Immature natural killer cell (primary cell): ENCODE data around the gene ASCC2. TPM values are rescaled to one million over a fixed set of nuclear protein-coding genes. Genes with fewer than 3 reads are reported as not detected.

Experiments used
- DNase-seq, 3 donors: peaks; one replicate each; pipeline ENCODE4 v3.0.0; 2022; ENCODE audit warnings: mixed read lengths in 1 of 3
- H3K27ac Mint-ChIP-seq, 6 donors: one replicate each; pipeline ENCODE4 v1.8.0; 2020; ENCODE audit warnings: mixed read lengths in 6 of 6, mild to moderate bottlenecking in 5 of 6, inconsistent platforms in 4 of 6, moderate library complexity in 3 of 6
- H3K27me3 Mint-ChIP-seq, 3 donors: one replicate each; pipeline ENCODE4 v1.8.0; 2020 to 2021; ENCODE audit warnings: low read depth in 3 of 3, mild to moderate bottlenecking in 3 of 3, mixed read lengths in 3 of 3, moderate library complexity in 3 of 3, inconsistent platforms in 1 of 3
- H3K36me3 Mint-ChIP-seq, 3 donors: one replicate each; pipeline ENCODE4 v1.8.0; 2020; ENCODE audit warnings: mixed read lengths in 3 of 3, inconsistent platforms in 2 of 3, mild to moderate bottlenecking in 2 of 3
- H3K4me1 Mint-ChIP-seq, 2 donors: one replicate each; pipeline ENCODE4 v1.8.0; 2020; ENCODE audit warnings: inconsistent platforms in 2 of 2, mild to moderate bottlenecking in 2 of 2, mixed read lengths in 2 of 2, moderate library complexity in 1 of 2
- H3K4me3 Mint-ChIP-seq, 5 donors: one replicate each; pipeline ENCODE4 v1.8.0; 2020; ENCODE audit warnings: mild to moderate bottlenecking in 5 of 5, mixed read lengths in 5 of 5, inconsistent platforms in 3 of 5, moderate library complexity in 3 of 5
- H3K9me3 Mint-ChIP-seq, 6 donors: one replicate each; pipeline ENCODE4 v1.8.0; 2020; ENCODE audit warnings: mild to moderate bottlenecking in 6 of 6, mixed read lengths in 6 of 6, inconsistent platforms in 4 of 6, moderate library complexity in 3 of 6
- polyA plus RNA-seq, 3 donors: library from polyadenylated mRNA; unstranded; fragments of 300-500 nt; fragmentation: Illumina TruSeq; gene quantifications; one replicate each; pipeline ENCODE4 v1.2.3, GENCODE V29; 2021

The ASCC2 gene
- polyA plus RNA-seq, 3 donors from 2014 or later = 31.2 to 70.8 (median 40.8) TPM

GRCh38 chr22:29804985-29805384 is 33.1 kb downstream of the ASCC2 start:
- Mint-ChIP-seq H3K27ac (no peak overlapping the region), H3K27me3 (no peaks in the 10 kb centered on the region), H3K36me3 (peaks cover 33 to 51% (median 37%) of the 10 kb centered on the region in 3 donors), H3K9me3 (no peaks in the 10 kb centered on the region), H3K4me3 (no peak overlapping the region), H3K4me1 (no peaks in the 10 kb centered on the region)
- no peak for DNase-seq

- Mint-ChIP-seq H3K27ac (peak overlapping the region in 1 of 6 donors; percentile 65), H3K9me3 (no peaks in the 10 kb centered on the region), H3K4me3 (no peak overlapping the region), H3K36me3 (peaks cover 30 to 57% (median 32%) of the 10 kb centered on the region in 3 donors), H3K27me3 (no peaks in the 10 kb centered on the region), H3K4me1 (peaks cover 0 to 13% of the 10 kb centered on the region in 2 donors)
- no peak for DNase-seq
Measured at GRCh38 chr22:29803190-29803589, 34.9 kb downstream of the ASCC2 start.

- Mint-ChIP-seq H3K9me3 (no peaks in the 10 kb centered on the region), H3K4me3 (no peak overlapping the region), H3K36me3 (peaks cover 23 to 50% (median 23%) of the 10 kb centered on the region in 3 donors), H3K27me3 (peaks cover 0 to 3% (median 0%) of the 10 kb centered on the region in 3 donors), H3K27ac (no peak overlapping the region), H3K4me1 (peaks cover 0 to 25% of the 10 kb centered on the region in 2 donors)
- DNase-seq = no peak
Measured at GRCh38 chr22:29801796-29802195, 36.3 kb downstream of the ASCC2 start.

- DNase-seq = no peak
- H3K9me3 Mint-ChIP-seq = no peaks in the 10 kb centered on the region
- H3K4me1 Mint-ChIP-seq = peaks cover 0 to 25% of the 10 kb centered on the region in 2 donors
- H3K36me3 Mint-ChIP-seq = peaks cover 22 to 50% (median 26%) of the 10 kb centered on the region in 3 donors
- H3K27me3 Mint-ChIP-seq = peaks cover 0 to 3% (median 0%) of the 10 kb centered on the region in 3 donors
- H3K4me3 Mint-ChIP-seq = no peak overlapping the region
- H3K27ac Mint-ChIP-seq = no peak overlapping the region
Measured at GRCh38 chr22:29801153-29801552, 36.9 kb downstream of the ASCC2 start.

- Mint-ChIP-seq H3K27me3 (peaks cover 0 to 3% (median 0%) of the 10 kb centered on the region in 3 donors), H3K27ac (no peak overlapping the region), H3K4me1 (peaks cover 0 to 25% of the 10 kb centered on the region in 2 donors), H3K36me3 (peaks cover 12 to 43% (median 16%) of the 10 kb centered on the region in 3 donors), H3K9me3 (no peaks in the 10 kb centered on the region), H3K4me3 (no peak overlapping the region)
- no peak for DNase-seq
Measured at GRCh38 chr22:29799217-29799680, 38.8 kb downstream of the ASCC2 start.

- Mint-ChIP-seq H3K27me3 (peaks cover 0 to 3% (median 0%) of the 10 kb centered on the region in 3 donors), H3K27ac (peak overlapping the region in 1 of 6 donors; percentile 41), H3K4me3 (no peak overlapping the region), H3K9me3 (no peaks in the 10 kb centered on the region), H3K4me1 (peaks cover 0 to 25% of the 10 kb centered on the region in 2 donors), H3K36me3 (peaks cover 12 to 42% (median 16%) of the 10 kb centered on the region in 3 donors)
- no peak for DNase-seq
Measured at GRCh38 chr22:29798801-29799200, 39.3 kb downstream of the ASCC2 start.

GRCh38 chr22:29798318-29798717 is 39.8 kb downstream of the ASCC2 start:
- peaks cover 9 to 37% (median 12%) of the 10 kb centered on the region in 3 donors for H3K36me3 Mint-ChIP-seq
- H3K4me1 Mint-ChIP-seq = peaks cover 0 to 25% of the 10 kb centered on the region in 2 donors
- no peak for DNase-seq
- H3K27ac Mint-ChIP-seq = peak overlapping the region in 3 of 6 donors; percentile 14 to 66 (median 21)
- H3K9me3 Mint-ChIP-seq = no peaks in the 10 kb centered on the region
- H3K27me3 Mint-ChIP-seq = peaks cover 0 to 3% (median 0%) of the 10 kb centered on the region in 3 donors
- H3K4me3 Mint-ChIP-seq = no peak overlapping the region

- no peaks in the 10 kb centered on the region for H3K9me3 Mint-ChIP-seq
- H3K4me3 Mint-ChIP-seq = no peak overlapping the region
- peaks cover 9 to 36% (median 11%) of the 10 kb centered on the region in 3 donors for H3K36me3 Mint-ChIP-seq
- peaks cover 0 to 25% of the 10 kb centered on the region in 2 donors for H3K4me1 Mint-ChIP-seq
- peak in 1 of 3 donors; percentile 14 for DNase-seq
- peaks cover 0 to 3% (median 0%) of the 10 kb centered on the region in 3 donors for H3K27me3 Mint-ChIP-seq
- peak overlapping the region in 1 of 6 donors; percentile 40 for H3K27ac Mint-ChIP-seq
Measured at GRCh38 chr22:29797351-29797750, 40.7 kb downstream of the ASCC2 start.

GRCh38 chr22:29795663-29796062 is 42.4 kb downstream of the ASCC2 start:
- DNase-seq = no peak
- Mint-ChIP-seq H3K27ac (no peak overlapping the region), H3K9me3 (no peaks in the 10 kb centered on the region), H3K4me3 (no peak overlapping the region), H3K27me3 (peaks cover 0 to 3% (median 0%) of the 10 kb centered on the region in 3 donors), H3K36me3 (peaks cover 6 to 35% (median 9%) of the 10 kb centered on the region in 3 donors), H3K4me1 (peaks cover 0 to 25% of the 10 kb centered on the region in 2 donors)

- Mint-ChIP-seq H3K36me3 (peaks cover 4 to 31% (median 5%) of the 10 kb centered on the region in 3 donors), H3K9me3 (no peaks in the 10 kb centered on the region), H3K4me1 (peaks cover 0 to 14% of the 10 kb centered on the region in 2 donors), H3K27ac (no peak overlapping the region), H3K4me3 (no peak overlapping the region), H3K27me3 (peaks cover 0 to 3% (median 0%) of the 10 kb centered on the region in 3 donors)
- no peak for DNase-seq
Measured at GRCh38 chr22:29793396-29793795, 44.7 kb downstream of the ASCC2 start.

- Mint-ChIP-seq H3K27me3 (no peaks in the 10 kb centered on the region), H3K36me3 (peaks cover 8 to 28% (median 12%) of the 10 kb centered on the region in 3 donors), H3K9me3 (no peaks in the 10 kb centered on the region), H3K4me3 (no peak overlapping the region), H3K4me1 (no peaks in the 10 kb centered on the region), H3K27ac (peak overlapping the region in 1 of 6 donors; percentile 56)
- DNase-seq = no peak
Measured at GRCh38 chr22:29790061-29790460, 48.0 kb downstream of the ASCC2 start.

- DNase-seq = no peak
- Mint-ChIP-seq H3K27ac (peak overlapping the region in 1 of 6 donors; percentile 13), H3K36me3 (peaks cover 8 to 26% (median 12%) of the 10 kb centered on the region in 3 donors)
Measured at GRCh38 chr22:29788339-29789279, 49.5 kb downstream of the ASCC2 start.

GRCh38 chr22:29787371-29787980 is 50.6 kb downstream of the ASCC2 start:
- Mint-ChIP-seq H3K36me3 (peaks cover 8 to 26% (median 12%) of the 10 kb centered on the region in 3 donors), H3K9me3 (no peaks in the 10 kb centered on the region), H3K27ac (no peak overlapping the region), H3K27me3 (no peaks in the 10 kb centered on the region), H3K4me1 (no peaks in the 10 kb centered on the region), H3K4me3 (no peak overlapping the region)
- no peak for DNase-seq

More at GRCh38 chr22:29788339-29789279, 49.5 kb downstream of the ASCC2 start:
- Mint-ChIP-seq H3K4me1 (no peaks in the 10 kb centered on the region), H3K27me3 (no peaks in the 10 kb centered on the region), H3K9me3 (no peaks in the 10 kb centered on the region), H3K4me3 (no peak overlapping the region)
